Peyer's patch (tissue), 4 donors: Measurements from ENCODE around the gene TCF19.

Source experiments
- CTCF ChIP-seq, 6 experiments: fragments of 450-650 bp in 4 of 6; fragments of 200-600 bp in 2 of 6; sonication (generic) in 1 of 6; IDR thresholded peaks; one replicate each; pipeline ENCODE4 v1.5.1; 2017 to 2019; ENCODE audit warnings: antibody characterized with exemption in 6 of 6, mild to moderate bottlenecking in 3 of 6, moderate library complexity in 1 of 6
- POLR2A ChIP-seq, 2 donors: fragments of 450-650 bp; IDR thresholded peaks; one replicate each; pipeline ENCODE4 v1.5.1; 2017; ENCODE audit warnings: antibody characterized with exemption in 2 of 2, mild to moderate bottlenecking in 2 of 2, moderate library complexity in 2 of 2

- TF ChIP-seq CTCF (IDR thresholded peaks at IDR 0.05), result no peak
- no peak for TF ChIP-seq POLR2A (IDR thresholded peaks at IDR 0.05)
Measured at GRCh38 chr6:31180500-31180899, 22.1 kb downstream of the TCF19 start.
